HEK293 (cell line): ENCODE measurements around the gene TEX38.
A peak's percentile ranks its signal among the peaks of the same experiment; 100 is the strongest.

ENCODE experiments used
- CTCF ChIA-PET: fragments of 350-600 bp; formaldehyde crosslinking; extraction: SDS; loops from one replicate; lab custom pipeline; 2021; ENCODE audit warnings: antibody characterized with exemption; lab: Yijun Ruan, JAX
- POLR2A ChIA-PET: fragments of 300-600 bp; formaldehyde crosslinking; extraction: SDS; loops from one replicate; lab custom pipeline; 2020; ENCODE audit warnings: antibody characterized with exemption, inconsistent platforms; lab: Yijun Ruan, JAX
- H3K27ac ChIP-seq: fragments of 200-500 bp; sonication (Bioruptor generic); 2 replicates; pipeline ENCODE4 v1.5.1; 2014; ENCODE audit warnings: low read depth, low read length, control low read depth, inconsistent platforms; ENCODE audit errors: extremely low read depth
- H3K36me3 ChIP-seq, 2 experiments: fragments of 200-500 bp in 1 of 2; sonication (Bioruptor generic) in 1 of 2; 1 replicate in 1 of 2; 2 replicates in 1 of 2; pipeline ENCODE4 v1.5.1; 2014 to 2017; ENCODE audit warnings: inconsistent platforms in 2 of 2, low read length in 2 of 2; ENCODE audit not compliant: control insufficient read depth in 2 of 2, insufficient read depth in 1 of 2
- H3K4me1 ChIP-seq: fragments of 200-500 bp; sonication (Bioruptor generic); 2 replicates; pipeline ENCODE4 v1.5.1; 2014; ENCODE audit warnings: mild to moderate bottlenecking, low read length, inconsistent platforms; ENCODE audit not compliant: control insufficient read depth, insufficient read depth
- H3K4me3 ChIP-seq: 2 replicates; pipeline ENCODE4 v1.5.1; 2011; ENCODE audit warnings: low read depth, mild to moderate bottlenecking, control low read depth, low read length, moderate library complexity
- H3K9me3 ChIP-seq: fragments of 200-500 bp; sonication (Bioruptor generic); 2 replicates; pipeline ENCODE4 v1.5.1; 2014; ENCODE audit warnings: low read depth, low read length, inconsistent platforms; ENCODE audit not compliant: control insufficient read depth, insufficient read depth
- OSR2 ChIP-seq: fragments of 450-650 bp; formaldehyde crosslinking; IDR thresholded peaks from 2 replicates; pipeline ENCODE4 v1.5.1; 2016; ENCODE audit warnings: missing biosample characterization, missing genetic modification characterization
- RBAK ChIP-seq: fragments of 450-650 bp; formaldehyde crosslinking; IDR thresholded peaks from 2 replicates; pipeline ENCODE4 v1.5.1; 2016; ENCODE audit warnings: missing biosample characterization, missing genetic modification characterization
- SCRT1 ChIP-seq: fragments of 450-650 bp; formaldehyde crosslinking; IDR thresholded peaks from 2 replicates; pipeline ENCODE4 v1.5.1; 2016; ENCODE audit warnings: missing biosample characterization, missing genetic modification characterization, borderline replicate concordance
- SP3 ChIP-seq: fragments of 450-650 bp; formaldehyde crosslinking; IDR thresholded peaks from 2 replicates; pipeline ENCODE4 v1.5.1; 2016; ENCODE audit warnings: missing biosample characterization, missing genetic modification characterization
- ZBTB17 ChIP-seq: fragments of 450-650 bp; formaldehyde crosslinking; IDR thresholded peaks from 2 replicates; pipeline ENCODE4 v1.5.1; 2016; ENCODE audit warnings: missing biosample characterization, missing genetic modification characterization
- ZFP37 ChIP-seq: fragments of 450-650 bp; formaldehyde crosslinking; IDR thresholded peaks from 2 replicates; pipeline ENCODE4 v1.5.1; 2016; ENCODE audit warnings: missing biosample characterization, missing genetic modification characterization
- ZFP41 ChIP-seq: fragments of 450-650 bp; formaldehyde crosslinking; IDR thresholded peaks from 2 replicates; pipeline ENCODE4 v1.5.1; 2016; ENCODE audit warnings: missing biosample characterization, missing genetic modification characterization, borderline replicate concordance
- ZNF10 ChIP-seq: fragments of 450-650 bp; formaldehyde crosslinking; IDR thresholded peaks from 2 replicates; pipeline ENCODE4 v1.5.1; 2017; ENCODE audit warnings: missing biosample characterization, missing genetic modification characterization
- ZNF155 ChIP-seq: fragments of 450-650 bp; formaldehyde crosslinking; IDR thresholded peaks from 2 replicates; pipeline ENCODE4 v1.5.1; 2016; ENCODE audit warnings: missing biosample characterization, missing genetic modification characterization
- ZNF175 ChIP-seq: fragments of 450-650 bp; formaldehyde crosslinking; IDR thresholded peaks from 2 replicates; pipeline ENCODE4 v1.5.1; 2016; ENCODE audit warnings: missing biosample characterization, missing genetic modification characterization
- ZNF341 ChIP-seq: fragments of 450-650 bp; formaldehyde crosslinking; IDR thresholded peaks from 2 replicates; pipeline ENCODE4; 2016; ENCODE audit warnings: low read depth, missing biosample characterization, missing genetic modification characterization
- ZNF433 ChIP-seq: fragments of 450-650 bp; formaldehyde crosslinking; IDR thresholded peaks from 2 replicates; pipeline ENCODE4 v1.5.1; 2016; ENCODE audit warnings: missing biosample characterization, missing genetic modification characterization, low read depth
- ZNF48 ChIP-seq: fragments of 450-650 bp; formaldehyde crosslinking; IDR thresholded peaks from 2 replicates; pipeline ENCODE4 v1.5.1; 2016; ENCODE audit warnings: missing biosample characterization, missing genetic modification characterization
- ZNF548 ChIP-seq: fragments of 450-650 bp; formaldehyde crosslinking; IDR thresholded peaks from 2 replicates; pipeline ENCODE4 v1.5.1; 2016; ENCODE audit warnings: missing biosample characterization, missing genetic modification characterization
- ZNF585B ChIP-seq: fragments of 450-650 bp; formaldehyde crosslinking; IDR thresholded peaks from 2 replicates; pipeline ENCODE4 v1.5.1; 2016; ENCODE audit warnings: missing biosample characterization, missing genetic modification characterization
- ZNF600 ChIP-seq: fragments of 450-650 bp; formaldehyde crosslinking; IDR thresholded peaks from 2 replicates; pipeline ENCODE4 v1.5.1; 2016; ENCODE audit warnings: missing biosample characterization, missing genetic modification characterization
- ZNF664 ChIP-seq: fragments of 450-650 bp; formaldehyde crosslinking; IDR thresholded peaks from 2 replicates; pipeline ENCODE4 v1.5.1; 2016; ENCODE audit warnings: missing biosample characterization, missing genetic modification characterization
- TF ChIP-seq, protein P1 (sequence below): fragments of 450-650 bp; formaldehyde crosslinking; IDR thresholded peaks from 2 replicates; pipeline ENCODE4 v1.5.1; 2017; ENCODE audit warnings: missing biosample characterization, missing genetic modification characterization
- TF ChIP-seq, protein P2 (sequence below): fragments of 450-650 bp; formaldehyde crosslinking; IDR thresholded peaks from 2 replicates; pipeline ENCODE4 v1.5.1; 2017; ENCODE audit warnings: missing biosample characterization, missing genetic modification characterization
- TF ChIP-seq, protein P3 (sequence below): fragments of 450-650 bp; formaldehyde crosslinking; IDR thresholded peaks from 2 replicates; pipeline ENCODE4 v1.5.1; 2016; ENCODE audit warnings: missing biosample characterization, missing genetic modification characterization
- TF ChIP-seq, protein P4 (sequence below): fragments of 450-650 bp; formaldehyde crosslinking; IDR thresholded peaks from 2 replicates; pipeline ENCODE4 v1.5.1; 2016; ENCODE audit warnings: missing biosample characterization, missing genetic modification characterization
- TF ChIP-seq, protein P5 (sequence below): fragments of 450-650 bp; formaldehyde crosslinking; IDR thresholded peaks from 2 replicates; pipeline ENCODE4 v1.5.1; 2016; ENCODE audit warnings: missing biosample characterization, missing genetic modification characterization, borderline replicate concordance
- TF ChIP-seq, protein P6 (sequence below): fragments of 450-650 bp; formaldehyde crosslinking; IDR thresholded peaks from 2 replicates; pipeline ENCODE4 v1.5.1; 2016; ENCODE audit warnings: missing biosample characterization, missing genetic modification characterization

Gene TEX38

DNA sequence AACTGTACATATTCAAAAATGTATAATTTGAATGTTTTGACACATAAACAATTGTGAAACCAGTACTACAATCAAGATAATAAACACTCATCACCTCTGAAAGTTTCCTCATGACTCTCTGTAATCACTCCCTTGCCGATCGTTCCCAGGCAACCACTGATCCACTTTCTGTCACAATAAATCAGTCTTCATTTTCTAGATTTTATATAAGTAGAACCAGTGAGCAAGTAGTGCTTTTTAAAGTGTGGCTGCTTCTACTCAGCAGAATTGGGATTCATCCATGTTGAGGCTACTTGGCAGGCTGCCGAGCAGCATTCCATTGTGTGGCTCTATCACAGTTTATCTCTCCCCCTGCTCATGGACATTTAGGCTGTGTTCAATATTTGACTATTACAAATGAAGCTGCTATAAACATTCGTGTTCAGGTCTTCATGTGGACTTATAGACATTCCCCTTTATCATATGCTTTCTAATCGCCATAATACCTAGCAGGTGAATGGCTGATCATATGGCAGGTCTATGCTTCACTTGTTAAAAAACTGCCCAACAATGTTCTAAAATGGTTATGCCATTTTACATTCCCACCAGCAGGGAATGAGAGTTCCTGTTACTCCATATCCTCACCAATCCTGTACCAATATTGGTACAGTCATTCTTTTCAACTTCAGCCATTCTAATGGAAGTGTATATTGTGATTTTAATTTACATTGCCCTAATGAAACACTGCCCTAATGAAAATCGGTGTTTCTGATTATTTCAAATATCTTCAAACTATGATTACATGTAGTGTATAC is 20.5 kb downstream of the TEX38 start:
- Histone ChIP-seq H3K27ac (no peak overlapping the region), H3K4me1 (no peaks in the 10 kb centered on the region), H3K9me3 (no peaks in the 10 kb centered on the region), H3K36me3 (peaks cover 5 to 85% of the 10 kb centered on the region in 2 experiments; a peak in 2 of 3 replicates), H3K4me3 (no peak overlapping the region)
- TF ChIP-seq OSR2 (tag by site-specific recombination) (peak; percentile 63; the same call in 1 of the 2 replicates), ZBTB17 (peak; percentile 34), ZNF600 (tag by site-specific recombination) (peak; percentile 43; the same call in 1 of the 2 replicates), ZNF155 (tag by site-specific recombination) (no peak), ZNF10 (tag by site-specific recombination) (no peak), ZNF341 (tag by site-specific recombination) (peak; percentile 34; the same call in 1 of the 2 replicates)
- TF ChIP-seq, protein P1, sequence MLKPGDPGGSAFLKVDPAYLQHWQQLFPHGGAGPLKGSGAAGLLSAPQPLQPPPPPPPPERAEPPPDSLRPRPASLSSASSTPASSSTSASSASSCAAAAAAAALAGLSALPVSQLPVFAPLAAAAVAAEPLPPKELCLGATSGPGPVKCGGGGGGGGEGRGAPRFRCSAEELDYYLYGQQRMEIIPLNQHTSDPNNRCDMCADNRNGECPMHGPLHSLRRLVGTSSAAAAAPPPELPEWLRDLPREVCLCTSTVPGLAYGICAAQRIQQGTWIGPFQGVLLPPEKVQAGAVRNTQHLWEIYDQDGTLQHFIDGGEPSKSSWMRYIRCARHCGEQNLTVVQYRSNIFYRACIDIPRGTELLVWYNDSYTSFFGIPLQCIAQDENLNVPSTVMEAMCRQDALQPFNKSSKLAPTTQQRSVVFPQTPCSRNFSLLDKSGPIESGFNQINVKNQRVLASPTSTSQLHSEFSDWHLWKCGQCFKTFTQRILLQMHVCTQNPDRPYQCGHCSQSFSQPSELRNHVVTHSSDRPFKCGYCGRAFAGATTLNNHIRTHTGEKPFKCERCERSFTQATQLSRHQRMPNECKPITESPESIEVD, result peak; percentile 84
- TF ChIP-seq, protein P2, sequence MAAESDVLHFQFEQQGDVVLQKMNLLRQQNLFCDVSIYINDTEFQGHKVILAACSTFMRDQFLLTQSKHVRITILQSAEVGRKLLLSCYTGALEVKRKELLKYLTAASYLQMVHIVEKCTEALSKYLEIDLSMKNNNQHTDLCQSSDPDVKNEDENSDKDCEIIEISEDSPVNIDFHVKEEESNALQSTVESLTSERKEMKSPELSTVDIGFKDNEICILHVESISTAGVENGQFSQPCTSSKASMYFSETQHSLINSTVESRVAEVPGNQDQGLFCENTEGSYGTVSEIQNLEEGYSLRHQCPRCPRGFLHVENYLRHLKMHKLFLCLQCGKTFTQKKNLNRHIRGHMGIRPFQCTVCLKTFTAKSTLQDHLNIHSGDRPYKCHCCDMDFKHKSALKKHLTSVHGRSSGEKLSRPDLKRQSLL, result peak; percentile 67
- CTCF ChIA-PET, result no interaction called here
- POLR2A ChIA-PET, result no interaction called here

DNA sequence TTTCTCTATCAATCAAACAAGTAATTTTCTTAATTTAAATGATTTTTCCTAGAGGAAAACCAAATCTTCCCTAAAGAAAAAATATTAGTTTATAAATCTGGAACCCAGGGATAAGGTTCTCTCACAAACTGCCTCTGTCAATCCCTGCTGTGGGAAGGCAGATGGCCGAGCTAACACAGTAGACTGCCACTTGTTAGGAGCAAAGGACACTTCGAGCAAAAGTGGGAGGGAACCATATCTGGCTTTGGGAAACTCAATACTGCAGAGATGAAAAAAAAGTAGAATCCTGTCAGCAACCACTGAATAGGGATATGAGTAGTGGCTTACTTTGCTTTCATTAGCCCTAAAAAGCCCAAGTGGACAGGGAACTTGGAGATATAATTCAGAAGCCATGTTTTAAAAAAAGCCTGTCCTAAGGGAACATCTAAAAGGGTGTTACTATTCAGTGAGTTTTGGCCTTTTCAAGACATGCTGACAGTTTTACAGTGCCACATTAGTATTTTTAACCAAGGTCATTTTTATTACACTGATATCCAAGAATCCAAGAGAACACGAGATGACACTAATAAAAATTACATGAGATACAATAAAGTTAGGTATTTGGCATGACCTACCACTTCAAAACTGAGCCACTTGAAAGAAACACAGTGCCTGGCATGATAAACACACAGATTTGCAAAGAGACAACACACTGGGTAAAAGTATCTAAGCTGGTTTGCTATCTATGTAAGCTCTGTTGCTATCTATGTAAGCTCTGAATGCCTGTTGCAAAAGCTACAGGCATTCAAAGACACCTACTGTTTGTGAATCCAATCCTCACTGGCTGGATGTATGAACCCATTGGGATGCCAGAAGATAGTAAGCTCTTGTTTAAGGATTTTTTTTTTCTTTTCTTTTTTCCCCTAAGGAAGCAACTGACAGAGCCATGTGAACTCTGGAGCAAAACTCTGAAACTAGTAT is 21.4 kb downstream of the TEX38 start:
- no peak overlapping the region for H3K4me3 ChIP-seq
- peaks cover 2 to 84% of the 10 kb centered on the region in 2 experiments for H3K36me3 ChIP-seq
- H3K9me3 ChIP-seq, result no peaks in the 10 kb centered on the region
- no peaks in the 10 kb centered on the region for H3K4me1 ChIP-seq
- ChIA-PET CTCF (no interaction called here), POLR2A (no interaction called here)
- no peak overlapping the region for H3K27ac ChIP-seq
- TF ChIP-seq SCRT1 (tag by site-specific recombination) (peak; percentile 27; the same call in 1 of the 2 replicates), SP3 (tag by site-specific recombination) (no peak), ZNF175 (tag by site-specific recombination) (no peak), ZNF548 (tag by site-specific recombination) (no peak), ZNF433 (tag by site-specific recombination) (no peak), ZNF48 (no peak), ZNF664 (tag by site-specific recombination) (no peak), ZNF585B (tag by site-specific recombination) (no peak), ZBTB17 (peak; percentile 16; the same call in 1 of the 2 replicates), ZFP37 (tag by site-specific recombination) (no peak), ZFP41 (no peak), RBAK (no peak)
- TF ChIP-seq, protein P3, sequence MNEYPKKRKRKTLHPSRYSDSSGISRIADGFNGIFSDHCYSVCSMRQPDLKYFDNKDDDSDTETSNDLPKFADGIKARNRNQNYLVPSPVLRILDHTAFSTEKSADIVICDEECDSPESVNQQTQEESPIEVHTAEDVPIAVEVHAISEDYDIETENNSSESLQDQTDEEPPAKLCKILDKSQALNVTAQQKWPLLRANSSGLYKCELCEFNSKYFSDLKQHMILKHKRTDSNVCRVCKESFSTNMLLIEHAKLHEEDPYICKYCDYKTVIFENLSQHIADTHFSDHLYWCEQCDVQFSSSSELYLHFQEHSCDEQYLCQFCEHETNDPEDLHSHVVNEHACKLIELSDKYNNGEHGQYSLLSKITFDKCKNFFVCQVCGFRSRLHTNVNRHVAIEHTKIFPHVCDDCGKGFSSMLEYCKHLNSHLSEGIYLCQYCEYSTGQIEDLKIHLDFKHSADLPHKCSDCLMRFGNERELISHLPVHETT, result no peak
- TF ChIP-seq, protein P4, sequence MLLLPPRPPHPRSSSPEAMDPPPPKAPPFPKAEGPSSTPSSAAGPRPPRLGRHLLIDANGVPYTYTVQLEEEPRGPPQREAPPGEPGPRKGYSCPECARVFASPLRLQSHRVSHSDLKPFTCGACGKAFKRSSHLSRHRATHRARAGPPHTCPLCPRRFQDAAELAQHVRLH (tag by site-specific recombination), result no peak
- TF ChIP-seq, protein P1, result peak; percentile 85
- TF ChIP-seq, protein P5, sequence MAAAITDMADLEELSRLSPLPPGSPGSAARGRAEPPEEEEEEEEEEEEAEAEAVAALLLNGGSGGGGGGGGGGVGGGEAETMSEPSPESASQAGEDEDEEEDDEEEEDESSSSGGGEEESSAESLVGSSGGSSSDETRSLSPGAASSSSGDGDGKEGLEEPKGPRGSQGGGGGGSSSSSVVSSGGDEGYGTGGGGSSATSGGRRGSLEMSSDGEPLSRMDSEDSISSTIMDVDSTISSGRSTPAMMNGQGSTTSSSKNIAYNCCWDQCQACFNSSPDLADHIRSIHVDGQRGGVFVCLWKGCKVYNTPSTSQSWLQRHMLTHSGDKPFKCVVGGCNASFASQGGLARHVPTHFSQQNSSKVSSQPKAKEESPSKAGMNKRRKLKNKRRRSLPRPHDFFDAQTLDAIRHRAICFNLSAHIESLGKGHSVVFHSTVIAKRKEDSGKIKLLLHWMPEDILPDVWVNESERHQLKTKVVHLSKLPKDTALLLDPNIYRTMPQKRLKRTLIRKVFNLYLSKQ (tag by site-specific recombination), result no peak
- TF ChIP-seq, protein P6, sequence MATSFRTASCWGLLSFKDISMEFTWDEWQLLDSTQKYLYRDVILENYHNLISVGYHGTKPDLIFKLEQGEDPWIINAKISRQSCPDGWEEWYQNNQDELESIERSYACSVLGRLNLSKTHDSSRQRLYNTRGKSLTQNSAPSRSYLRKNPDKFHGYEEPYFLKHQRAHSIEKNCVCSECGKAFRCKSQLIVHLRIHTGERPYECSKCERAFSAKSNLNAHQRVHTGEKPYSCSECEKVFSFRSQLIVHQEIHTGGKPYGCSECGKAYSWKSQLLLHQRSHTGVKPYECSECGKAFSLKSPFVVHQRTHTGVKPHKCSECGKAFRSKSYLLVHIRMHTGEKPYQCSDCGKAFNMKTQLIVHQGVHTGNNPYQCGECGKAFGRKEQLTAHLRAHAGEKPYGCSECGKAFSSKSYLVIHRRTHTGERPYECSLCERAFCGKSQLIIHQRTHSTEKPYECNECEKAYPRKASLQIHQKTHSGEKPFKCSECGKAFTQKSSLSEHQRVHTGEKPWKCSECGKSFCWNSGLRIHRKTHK (tag by site-specific recombination), result no peak
